Nephron (organoid): ENCODE data around the gene PIGR.

ENCODE experiments used
- H3K27ac Mint-ChIP-seq, 3 experiments: 2 replicates each; pipeline ENCODE4 v1.8.0; 2020; ENCODE audit warnings: mixed read lengths in 3 of 3, mild to moderate bottlenecking in 2 of 3, moderate library complexity in 1 of 3
- H3K27me3 Mint-ChIP-seq: 2 replicates; pipeline ENCODE4 v1.8.0; 2021; ENCODE audit warnings: low read depth, mild to moderate bottlenecking, moderate library complexity, mixed read lengths
- H3K36me3 Mint-ChIP-seq: 2 replicates; pipeline ENCODE4 v1.8.0; 2020; ENCODE audit warnings: low read depth, mixed read lengths
- H3K4me1 Mint-ChIP-seq: 2 replicates; pipeline ENCODE4 v1.8.0; 2020; ENCODE audit warnings: mixed read lengths
- H3K4me3 Mint-ChIP-seq, 3 experiments: 2 replicates each; pipeline ENCODE4 v1.8.0; 2020; ENCODE audit warnings: mild to moderate bottlenecking in 3 of 3, mixed read lengths in 3 of 3, moderate library complexity in 2 of 3
- H3K9me3 Mint-ChIP-seq: 2 replicates; pipeline ENCODE4 v1.8.0; 2020; ENCODE audit warnings: mixed read lengths
- TF ChIP-seq, protein P1 (sequence below), 3 experiments: fragments of 200-600 bp; sonication (generic); IDR thresholded peaks; one replicate each; pipeline ENCODE4 v1.5.0; 2021; ENCODE audit warnings: antibody characterized with exemption in 3 of 3; ENCODE audit not compliant: unreplicated experiment in 3 of 3

Gene PIGR

DNA sequence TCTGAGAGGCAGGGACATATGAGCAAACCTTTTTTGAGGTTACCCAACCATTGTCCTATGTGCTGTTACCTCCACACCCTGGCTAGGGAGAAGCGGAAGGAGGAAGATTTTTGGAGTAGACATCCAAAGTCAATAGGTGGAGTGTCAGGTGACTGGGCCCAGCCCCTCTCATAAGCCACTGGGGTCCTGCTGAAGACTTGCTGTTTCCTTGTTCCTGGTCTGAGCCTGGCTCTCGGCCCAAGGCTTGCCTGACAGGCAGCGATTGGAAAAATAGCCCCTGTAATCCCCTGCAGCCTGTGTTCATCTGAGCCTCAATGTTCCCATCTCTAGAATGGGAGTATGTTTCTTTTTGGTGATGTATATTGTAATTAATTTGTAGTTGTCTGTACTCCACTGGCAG, 6.9 kb upstream of the PIGR start:
- Mint-ChIP-seq H3K36me3 (no peaks in the 10 kb centered on the region), H3K9me3 (peaks cover 3% of the 10 kb centered on the region), H3K27ac (peak overlapping the region; percentile 24 to 90 (median 51)), H3K27me3 (peaks cover 15% of the 10 kb centered on the region), H3K4me3 (no peak overlapping the region), H3K4me1 (peaks cover 23% of the 10 kb centered on the region)
- TF ChIP-seq, protein P1, sequence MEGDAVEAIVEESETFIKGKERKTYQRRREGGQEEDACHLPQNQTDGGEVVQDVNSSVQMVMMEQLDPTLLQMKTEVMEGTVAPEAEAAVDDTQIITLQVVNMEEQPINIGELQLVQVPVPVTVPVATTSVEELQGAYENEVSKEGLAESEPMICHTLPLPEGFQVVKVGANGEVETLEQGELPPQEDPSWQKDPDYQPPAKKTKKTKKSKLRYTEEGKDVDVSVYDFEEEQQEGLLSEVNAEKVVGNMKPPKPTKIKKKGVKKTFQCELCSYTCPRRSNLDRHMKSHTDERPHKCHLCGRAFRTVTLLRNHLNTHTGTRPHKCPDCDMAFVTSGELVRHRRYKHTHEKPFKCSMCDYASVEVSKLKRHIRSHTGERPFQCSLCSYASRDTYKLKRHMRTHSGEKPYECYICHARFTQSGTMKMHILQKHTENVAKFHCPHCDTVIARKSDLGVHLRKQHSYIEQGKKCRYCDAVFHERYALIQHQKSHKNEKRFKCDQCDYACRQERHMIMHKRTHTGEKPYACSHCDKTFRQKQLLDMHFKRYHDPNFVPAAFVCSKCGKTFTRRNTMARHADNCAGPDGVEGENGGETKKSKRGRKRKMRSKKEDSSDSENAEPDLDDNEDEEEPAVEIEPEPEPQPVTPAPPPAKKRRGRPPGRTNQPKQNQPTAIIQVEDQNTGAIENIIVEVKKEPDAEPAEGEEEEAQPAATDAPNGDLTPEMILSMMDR (IDR thresholded peaks at IDR 0.05; ENCODE audit: unreplicated experiment in 3 of 3), result no peak

GRCh38 chr1:206952171-206952570, 5.9 kb upstream of the PIGR start:
- Mint-ChIP-seq H3K36me3 (no peaks in the 10 kb centered on the region), H3K4me1 (peaks cover 23% of the 10 kb centered on the region), H3K9me3 (peaks cover 3% of the 10 kb centered on the region), H3K27me3 (peaks cover 12% of the 10 kb centered on the region), H3K4me3 (no peak overlapping the region), H3K27ac (peak overlapping the region; percentile 86 to 91 (median 90))
- TF ChIP-seq, protein P1 (IDR thresholded peaks at IDR 0.05; ENCODE audit: unreplicated experiment in 3 of 3), result no peak

DNA sequence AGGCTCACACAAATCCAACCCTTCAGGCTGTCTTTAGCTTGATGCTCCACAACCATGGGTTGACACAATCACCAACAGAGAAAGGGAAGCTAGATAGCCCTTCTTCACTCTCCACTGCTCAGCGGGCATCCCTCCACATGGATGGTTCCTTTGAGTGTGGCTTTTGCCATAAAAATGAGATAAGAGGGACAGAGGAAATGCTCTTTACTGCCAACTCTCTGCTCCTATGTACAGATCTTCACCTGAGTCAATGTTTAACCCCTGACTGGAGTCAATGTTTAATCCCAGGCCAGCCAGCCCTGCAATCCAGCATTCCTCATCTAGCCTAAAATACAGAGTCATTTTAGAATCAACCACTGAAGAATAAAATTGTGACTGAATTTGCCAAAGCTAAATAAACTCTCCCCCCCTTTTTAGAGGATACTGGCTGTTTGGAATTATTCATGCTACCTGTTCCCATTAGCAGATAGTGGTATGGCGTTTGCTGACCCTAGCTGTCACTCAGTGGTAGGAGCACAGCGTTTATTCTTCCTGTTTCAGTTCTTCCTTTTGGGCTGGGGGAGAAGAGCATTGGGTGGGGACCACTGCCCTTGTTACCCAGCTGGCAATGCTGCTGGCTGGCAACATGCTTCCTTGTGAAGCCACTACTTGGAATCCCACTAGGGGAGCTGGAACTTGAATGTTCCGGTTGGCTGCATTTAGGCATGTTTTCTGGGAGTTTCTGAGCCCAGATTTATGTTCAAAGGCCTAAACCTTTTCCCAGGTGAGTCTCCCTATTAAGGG, 5.2 kb upstream of the PIGR start:
- peaks cover 23% of the 10 kb centered on the region for H3K4me1 Mint-ChIP-seq
- no peak overlapping the region for H3K4me3 Mint-ChIP-seq
- H3K9me3 Mint-ChIP-seq, result peaks cover 3% of the 10 kb centered on the region
- H3K27me3 Mint-ChIP-seq, result peaks cover 13% of the 10 kb centered on the region
- peak overlapping the region; percentile 86 to 91 (median 90) for H3K27ac Mint-ChIP-seq
- H3K36me3 Mint-ChIP-seq, result no peaks in the 10 kb centered on the region
- TF ChIP-seq, protein P1 (IDR thresholded peaks at IDR 0.05; ENCODE audit: unreplicated experiment in 3 of 3), result no peak

DNA sequence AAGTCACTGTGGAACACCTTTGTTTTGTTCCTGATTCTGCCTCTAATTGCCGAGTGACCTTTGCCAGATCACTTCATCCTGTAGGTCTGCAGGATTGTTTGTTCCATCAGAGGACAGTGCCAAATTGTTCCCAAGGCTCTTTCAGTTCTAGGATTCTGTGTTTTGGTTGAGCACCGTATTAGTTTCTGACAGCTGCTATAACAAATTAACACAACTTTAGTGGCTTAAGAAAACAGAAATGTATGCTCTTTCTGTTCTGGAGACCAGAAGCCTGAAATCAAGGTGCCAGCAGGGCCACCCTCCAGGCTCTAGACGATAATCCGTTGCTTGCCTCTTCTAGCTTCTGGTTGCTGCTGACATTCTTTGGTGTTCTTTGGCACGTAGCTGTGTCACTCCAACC, 3.4 kb upstream of the PIGR start:
- peaks cover 13% of the 10 kb centered on the region for H3K4me1 Mint-ChIP-seq
- peaks cover 3% of the 10 kb centered on the region for H3K9me3 Mint-ChIP-seq
- TF ChIP-seq, protein P1 (IDR thresholded peaks at IDR 0.05; ENCODE audit: unreplicated experiment in 3 of 3), result no peak
- H3K27ac Mint-ChIP-seq, result peak overlapping the region in 1 of 3 experiments; percentile 84
- H3K27me3 Mint-ChIP-seq, result peaks cover 22% of the 10 kb centered on the region
- H3K36me3 Mint-ChIP-seq, result no peaks in the 10 kb centered on the region
- H3K4me3 Mint-ChIP-seq, result no peak overlapping the region

GRCh38 chr1:206949208-206949607, 2.9 kb upstream of the PIGR start:
- Mint-ChIP-seq H3K27me3 (peaks cover 24% of the 10 kb centered on the region), H3K4me1 (peaks cover 11% of the 10 kb centered on the region), H3K27ac (peak overlapping the region in 1 of 3 experiments; percentile 14), H3K4me3 (no peak overlapping the region), H3K9me3 (peaks cover 3% of the 10 kb centered on the region), H3K36me3 (no peaks in the 10 kb centered on the region)
- TF ChIP-seq, protein P1 (IDR thresholded peaks at IDR 0.05; ENCODE audit: unreplicated experiment in 3 of 3), result no peak

DNA sequence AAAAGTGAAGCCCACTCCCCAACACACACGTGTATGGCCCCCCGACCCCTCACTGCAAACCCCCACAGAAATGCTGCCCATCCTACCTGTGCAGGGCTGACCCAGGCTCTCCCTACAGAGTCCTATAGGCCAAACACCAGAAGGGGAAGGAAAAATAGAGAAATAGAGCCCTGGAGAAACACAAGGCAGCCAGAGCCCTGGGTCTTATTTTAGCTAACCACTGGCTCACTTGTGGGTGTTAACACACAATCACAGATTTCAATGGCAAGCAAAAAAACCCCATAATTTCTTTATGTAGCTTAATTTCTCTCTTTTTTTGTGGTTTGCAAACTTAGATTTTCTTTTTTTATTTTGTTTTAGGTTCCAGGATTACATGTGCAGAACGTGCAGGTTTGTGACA, 989 bp upstream of the PIGR start:
- TF ChIP-seq, protein P1 (IDR thresholded peaks at IDR 0.05; ENCODE audit: unreplicated experiment in 3 of 3), result no peak
- Mint-ChIP-seq H3K27ac (no peak overlapping the region), H3K9me3 (peaks cover 3% of the 10 kb centered on the region), H3K36me3 (no peaks in the 10 kb centered on the region), H3K4me1 (peaks cover 5% of the 10 kb centered on the region), H3K27me3 (peaks cover 34% of the 10 kb centered on the region), H3K4me3 (no peak overlapping the region)
